ENCODE measurements around the gene GSTO1. TPM values are rescaled to one million over a fixed set of nuclear protein-coding genes. Genes with fewer than 3 reads are reported as not detected.

GSTO1 gene
- total and polyA plus RNA-seq, 2 of the 13 experiments (the other 11 are each of a cell fraction or from before 2014, with no cell fraction given), result 228 to 300 TPM

DNA sequence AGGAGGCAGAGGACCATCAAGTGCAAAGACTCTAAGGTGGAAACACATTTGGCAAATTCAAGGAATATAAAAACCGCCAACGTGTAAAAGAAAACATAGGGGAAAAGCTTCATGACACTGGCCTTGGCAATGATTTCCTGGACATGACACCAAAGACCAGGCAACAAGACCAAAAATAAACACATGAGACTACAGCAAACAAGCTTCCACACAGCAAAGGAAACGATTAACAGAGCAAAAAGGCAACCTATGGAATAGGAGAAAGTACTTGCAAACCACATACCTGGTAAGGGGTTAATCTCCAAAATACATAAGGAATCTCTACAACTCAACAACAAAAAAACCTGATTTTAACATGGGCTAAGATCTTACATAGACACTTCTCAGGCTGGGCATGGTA, 3.5 kb downstream of the GSTO1 start (continued):
- peak; percentile 44; the same call in 1 of the 2 replicates for TF ChIP-seq NCOA2 (CRISPR knock-in tag; IDR thresholded peaks at IDR 0.05)
- TF ChIP-seq, protein P1, sequence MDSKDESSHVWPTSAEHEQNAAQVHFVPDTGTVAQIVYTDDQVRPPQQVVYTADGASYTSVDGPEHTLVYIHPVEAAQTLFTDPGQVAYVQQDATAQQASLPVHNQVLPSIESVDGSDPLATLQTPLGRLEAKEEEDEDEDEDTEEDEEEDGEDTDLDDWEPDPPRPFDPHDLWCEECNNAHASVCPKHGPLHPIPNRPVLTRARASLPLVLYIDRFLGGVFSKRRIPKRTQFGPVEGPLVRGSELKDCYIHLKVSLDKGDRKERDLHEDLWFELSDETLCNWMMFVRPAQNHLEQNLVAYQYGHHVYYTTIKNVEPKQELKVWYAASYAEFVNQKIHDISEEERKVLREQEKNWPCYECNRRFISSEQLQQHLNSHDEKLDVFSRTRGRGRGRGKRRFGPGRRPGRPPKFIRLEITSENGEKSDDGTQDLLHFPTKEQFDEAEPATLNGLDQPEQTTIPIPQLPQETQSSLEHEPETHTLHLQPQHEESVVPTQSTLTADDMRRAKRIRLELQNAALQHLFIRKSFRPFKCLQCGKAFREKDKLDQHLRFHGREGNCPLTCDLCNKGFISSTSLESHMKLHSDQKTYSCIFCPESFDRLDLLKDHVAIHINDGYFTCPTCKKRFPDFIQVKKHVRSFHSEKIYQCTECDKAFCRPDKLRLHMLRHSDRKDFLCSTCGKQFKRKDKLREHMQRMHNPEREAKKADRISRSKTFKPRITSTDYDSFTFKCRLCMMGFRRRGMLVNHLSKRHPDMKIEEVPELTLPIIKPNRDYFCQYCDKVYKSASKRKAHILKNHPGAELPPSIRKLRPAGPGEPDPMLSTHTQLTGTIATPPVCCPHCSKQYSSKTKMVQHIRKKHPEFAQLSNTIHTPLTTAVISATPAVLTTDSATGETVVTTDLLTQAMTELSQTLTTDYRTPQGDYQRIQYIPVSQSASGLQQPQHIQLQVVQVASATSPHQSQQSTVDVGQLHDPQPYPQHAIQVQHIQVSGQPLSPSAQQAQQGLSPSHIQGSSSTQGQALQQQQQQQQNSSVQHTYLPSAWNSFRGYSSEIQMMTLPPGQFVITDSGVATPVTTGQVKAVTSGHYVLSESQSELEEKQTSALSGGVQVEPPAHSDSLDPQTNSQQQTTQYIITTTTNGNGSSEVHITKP (CRISPR knock-in tag; IDR thresholded peaks at IDR 0.05; ENCODE audit: low read depth), result 0 out of 2 replicates have a peak, but pooled peaks have one; percentile 38
- TF ChIP-seq SKI (IDR thresholded peaks at IDR 0.05; ENCODE audit: partially characterized antibody), result peak; percentile 84

DNA sequence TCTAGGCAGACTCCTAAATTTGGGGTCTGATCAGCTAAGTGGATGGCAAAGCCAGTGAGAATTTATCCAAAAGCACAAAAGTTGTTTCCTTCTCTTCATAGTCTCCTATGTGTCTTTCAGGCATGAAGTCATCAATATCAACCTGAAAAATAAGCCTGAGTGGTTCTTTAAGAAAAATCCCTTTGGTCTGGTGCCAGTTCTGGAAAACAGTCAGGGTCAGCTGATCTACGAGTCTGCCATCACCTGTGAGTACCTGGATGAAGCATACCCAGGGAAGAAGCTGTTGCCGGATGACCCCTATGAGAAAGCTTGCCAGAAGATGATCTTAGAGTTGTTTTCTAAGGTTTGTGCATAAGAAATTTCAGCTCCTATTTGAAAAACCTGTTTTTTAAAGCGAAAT, 4.8 kb downstream of the GSTO1 start:
- Histone ChIP-seq H3K27ac (ENCODE audit: extremely low read length, insufficient read depth, low read length) (no peak overlapping the region), H4K20me1 (ENCODE audit: insufficient read depth, low read length) (peaks cover 5% of the 10 kb centered on the region; the same call in 1 of the 2 replicates), H3K36me3 (replicated peaks in 1 of 2; ENCODE audit: control insufficient read depth in 1 of 2, insufficient read depth in 2 of 2, low read length in 2 of 2) (peaks cover 7 to 65% of the 10 kb centered on the region in 2 experiments; a peak in 4 of 5 replicates), H3K4me1 (ENCODE audit: insufficient read depth, low read length) (peaks cover 87% of the 10 kb centered on the region), H3K9ac (ENCODE audit: insufficient read depth, low read depth, low read length) (no peak overlapping the region), H3K9me3 (ENCODE audit: low read length) (no peaks in the 10 kb centered on the region), H3K79me2 (ENCODE audit: insufficient read depth, low read length) (peaks cover 65% of the 10 kb centered on the region), H3K4me3 (replicated peaks in 1 of 3; ENCODE audit: insufficient read depth in 1 of 3, low read depth in 2 of 3, low read length in 3 of 3) (no peak overlapping the region), H3K27me3 (ENCODE audit: control insufficient read depth in 1 of 2, insufficient read depth in 2 of 2, low read length in 2 of 2) (no peaks in the 10 kb centered on the region; a peak in 1 of 5 replicates), H2AFZ (ENCODE audit: low read length) (no peak overlapping the region), H3K4me2 (ENCODE audit: low read depth, low read length) (0 out of 2 replicates have a peak overlapping the region, but pooled peaks have one; percentile 3)
- intact Hi-C loops (cut with micrococcal nuclease; ENCODE audit: unreplicated experiment) (loop anchor here (10.0 kb wide), 1 partner anchor 135 kb away; the partner anchor contains the start of gene SFR1), in situ Hi-C loops (cut with HindIII; ENCODE audit: extremely low pct_ligation_motif_present, low pct_unique_long_range_greater_than_20kb) (no loop called here)
- ChIA-PET POLR2A (interaction anchor here (0.6 kb wide), 1 partner anchor 15 kb away, joined by 3 read pairs; no protein-coding TSS in a partner anchor), CTCF (ENCODE audit: low intra/inter-chr PET ratio, low total read pairs) (no interaction called here)
- DNase-seq (ENCODE audit: low spot score) (no peak), FAIRE-seq (no peak), ATAC-seq (no peak)
- TF ChIP-seq GABPA (IDR thresholded peaks at IDR 0.05; ENCODE audit: low read depth, low read length) (no peak), GABPA (CRISPR knock-in tag; IDR thresholded peaks at IDR 0.05; ENCODE audit: low read depth) (no peak), SP5 (CRISPR knock-in tag; IDR thresholded peaks at IDR 0.05; ENCODE audit: borderline replicate concordance, low read depth) (no peak), TBP (CRISPR knock-in tag; IDR thresholded peaks at IDR 0.05) (no peak), RBFOX2 (IDR thresholded peaks at IDR 0.05; ENCODE audit: low read depth, low read length) (peak; percentile 55; the same call in 1 of the 2 replicates), ZNF749 (CRISPR knock-in tag; IDR thresholded peaks at IDR 0.05; ENCODE audit: borderline replicate concordance) (no peak), ZFAT (CRISPR knock-in tag; conservative IDR thresholded peaks at IDR 0.05) (no peak)
- TF ChIP-seq, protein P2, sequence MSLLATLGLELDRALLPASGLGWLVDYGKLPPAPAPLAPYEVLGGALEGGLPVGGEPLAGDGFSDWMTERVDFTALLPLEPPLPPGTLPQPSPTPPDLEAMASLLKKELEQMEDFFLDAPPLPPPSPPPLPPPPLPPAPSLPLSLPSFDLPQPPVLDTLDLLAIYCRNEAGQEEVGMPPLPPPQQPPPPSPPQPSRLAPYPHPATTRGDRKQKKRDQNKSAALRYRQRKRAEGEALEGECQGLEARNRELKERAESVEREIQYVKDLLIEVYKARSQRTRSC (CRISPR knock-in tag; IDR thresholded peaks at IDR 0.05; ENCODE audit: low read depth), result no peak
- TF ChIP-seq, protein P3, sequence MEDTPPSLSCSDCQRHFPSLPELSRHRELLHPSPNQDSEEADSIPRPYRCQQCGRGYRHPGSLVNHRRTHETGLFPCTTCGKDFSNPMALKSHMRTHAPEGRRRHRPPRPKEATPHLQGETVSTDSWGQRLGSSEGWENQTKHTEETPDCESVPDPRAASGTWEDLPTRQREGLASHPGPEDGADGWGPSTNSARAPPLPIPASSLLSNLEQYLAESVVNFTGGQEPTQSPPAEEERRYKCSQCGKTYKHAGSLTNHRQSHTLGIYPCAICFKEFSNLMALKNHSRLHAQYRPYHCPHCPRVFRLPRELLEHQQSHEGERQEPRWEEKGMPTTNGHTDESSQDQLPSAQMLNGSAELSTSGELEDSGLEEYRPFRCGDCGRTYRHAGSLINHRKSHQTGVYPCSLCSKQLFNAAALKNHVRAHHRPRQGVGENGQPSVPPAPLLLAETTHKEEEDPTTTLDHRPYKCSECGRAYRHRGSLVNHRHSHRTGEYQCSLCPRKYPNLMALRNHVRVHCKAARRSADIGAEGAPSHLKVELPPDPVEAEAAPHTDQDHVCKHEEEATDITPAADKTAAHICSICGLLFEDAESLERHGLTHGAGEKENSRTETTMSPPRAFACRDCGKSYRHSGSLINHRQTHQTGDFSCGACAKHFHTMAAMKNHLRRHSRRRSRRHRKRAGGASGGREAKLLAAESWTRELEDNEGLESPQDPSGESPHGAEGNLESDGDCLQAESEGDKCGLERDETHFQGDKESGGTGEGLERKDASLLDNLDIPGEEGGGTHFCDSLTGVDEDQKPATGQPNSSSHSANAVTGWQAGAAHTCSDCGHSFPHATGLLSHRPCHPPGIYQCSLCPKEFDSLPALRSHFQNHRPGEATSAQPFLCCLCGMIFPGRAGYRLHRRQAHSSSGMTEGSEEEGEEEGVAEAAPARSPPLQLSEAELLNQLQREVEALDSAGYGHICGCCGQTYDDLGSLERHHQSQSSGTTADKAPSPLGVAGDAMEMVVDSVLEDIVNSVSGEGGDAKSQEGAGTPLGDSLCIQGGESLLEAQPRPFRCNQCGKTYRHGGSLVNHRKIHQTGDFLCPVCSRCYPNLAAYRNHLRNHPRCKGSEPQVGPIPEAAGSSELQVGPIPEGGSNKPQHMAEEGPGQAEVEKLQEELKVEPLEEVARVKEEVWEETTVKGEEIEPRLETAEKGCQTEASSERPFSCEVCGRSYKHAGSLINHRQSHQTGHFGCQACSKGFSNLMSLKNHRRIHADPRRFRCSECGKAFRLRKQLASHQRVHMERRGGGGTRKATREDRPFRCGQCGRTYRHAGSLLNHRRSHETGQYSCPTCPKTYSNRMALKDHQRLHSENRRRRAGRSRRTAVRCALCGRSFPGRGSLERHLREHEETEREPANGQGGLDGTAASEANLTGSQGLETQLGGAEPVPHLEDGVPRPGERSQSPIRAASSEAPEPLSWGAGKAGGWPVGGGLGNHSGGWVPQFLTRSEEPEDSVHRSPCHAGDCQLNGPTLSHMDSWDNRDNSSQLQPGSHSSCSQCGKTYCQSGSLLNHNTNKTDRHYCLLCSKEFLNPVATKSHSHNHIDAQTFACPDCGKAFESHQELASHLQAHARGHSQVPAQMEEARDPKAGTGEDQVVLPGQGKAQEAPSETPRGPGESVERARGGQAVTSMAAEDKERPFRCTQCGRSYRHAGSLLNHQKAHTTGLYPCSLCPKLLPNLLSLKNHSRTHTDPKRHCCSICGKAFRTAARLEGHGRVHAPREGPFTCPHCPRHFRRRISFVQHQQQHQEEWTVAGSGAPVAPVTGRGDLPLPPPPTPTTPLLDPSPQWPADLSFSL (CRISPR knock-in tag; IDR thresholded peaks at IDR 0.05), result no peak
- BruUV-seq (replicated peaks), result no TSS peak
- 97% methylated on average over 3 of the region's 3 CpGs for WGBS (ENCODE audit: low lambda C conversion rate)

Measured in HepG2 (cell line).